Progenitor cell of endocrine pancreas (in vitro differentiated cells): ENCODE measurements around the gene NTSR1. TPM values are rescaled to one million over a fixed set of nuclear protein-coding genes. Genes with fewer than 3 reads are reported as not detected.

Source experiments
- DNase-seq: peaks from one replicate; pipeline ENCODE4 v3.0.0; 2021; ENCODE audit warnings: low spot score; ENCODE audit not compliant: unreplicated experiment
- H3K27ac Mint-ChIP-seq: 2 replicates; pipeline ENCODE4 v1.8.0; 2021; ENCODE audit warnings: mild to moderate bottlenecking, moderate library complexity, mixed read lengths
- H3K27me3 Mint-ChIP-seq: 2 replicates; pipeline ENCODE4 v1.8.0; 2021; ENCODE audit warnings: mixed read lengths
- H3K36me3 Mint-ChIP-seq: 2 replicates; pipeline ENCODE4 v1.8.0; 2022; ENCODE audit warnings: mixed read lengths; ENCODE audit not compliant: insufficient read depth
- H3K4me1 Mint-ChIP-seq: 2 replicates; pipeline ENCODE4 v1.8.0; 2021; ENCODE audit warnings: low read depth, mixed read lengths
- H3K4me3 Mint-ChIP-seq: 2 replicates; pipeline ENCODE4 v1.8.0; 2021; ENCODE audit warnings: low read depth, mild to moderate bottlenecking, moderate library complexity, mixed read lengths
- H3K9me3 Mint-ChIP-seq: 2 replicates; pipeline ENCODE4 v1.8.0; 2021; ENCODE audit warnings: low read depth, mixed read lengths
- total RNA-seq: library from RNA; stranded (reverse); gene quantifications from 2 replicates; pipeline ENCODE4 v1.2.1, GENCODE V29; 2021
- TF ChIP-seq, protein P1 (sequence below): fragments of 200-600 bp; sonication (generic); IDR thresholded peaks from one replicate; pipeline ENCODE4 v1.5.0; 2021; ENCODE audit warnings: antibody characterized with exemption, mild to moderate bottlenecking; ENCODE audit not compliant: unreplicated experiment

The NTSR1 gene
- total RNA-seq, 1 donor from 2014 or later = not detected

DNA sequence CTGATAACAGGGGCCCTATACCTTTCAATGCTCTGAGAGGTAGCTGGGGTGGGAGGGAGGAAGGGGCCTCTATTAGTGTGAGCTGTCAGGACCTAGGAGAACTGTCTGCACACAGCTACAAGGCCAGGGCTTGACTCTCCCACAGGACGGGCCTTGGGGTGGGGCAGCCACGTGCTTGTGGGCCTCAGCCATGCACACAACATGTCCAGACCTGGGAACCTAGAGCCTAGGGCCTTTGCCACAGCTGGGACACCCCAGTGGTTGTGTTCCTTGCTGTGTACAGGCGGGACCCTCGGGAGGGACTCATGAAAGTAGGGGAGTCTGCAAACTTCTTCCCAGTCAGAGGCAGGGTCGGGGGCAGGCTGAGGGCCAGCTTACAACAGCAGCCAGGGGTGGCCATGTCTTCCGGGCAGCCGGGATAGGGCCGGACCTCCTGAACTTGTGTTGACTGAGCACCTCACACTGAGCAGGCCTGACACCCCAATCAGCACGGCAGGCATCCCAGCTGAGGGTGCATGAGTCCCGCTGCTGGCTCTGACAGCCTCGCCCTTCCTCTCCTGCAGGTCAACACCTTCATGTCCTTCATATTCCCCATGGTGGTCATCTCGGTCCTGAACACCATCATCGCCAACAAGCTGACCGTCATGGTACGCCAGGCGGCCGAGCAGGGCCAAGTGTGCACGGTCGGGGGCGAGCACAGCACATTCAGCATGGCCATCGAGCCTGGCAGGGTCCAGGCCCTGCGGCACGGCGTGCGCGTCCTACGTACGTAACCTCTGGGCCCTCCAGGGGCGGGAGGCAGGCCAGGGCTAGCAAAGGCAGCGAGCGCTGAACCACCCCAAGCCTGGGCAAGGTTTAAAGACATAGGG, 45.7 kb downstream of the NTSR1 start:
- Mint-ChIP-seq H3K36me3 (no peaks in the 10 kb centered on the region), H3K9me3 (no peaks in the 10 kb centered on the region), H3K4me3 (no peak overlapping the region), H3K4me1 (no peaks in the 10 kb centered on the region), H3K27me3 (peaks cover 28% of the 10 kb centered on the region), H3K27ac (no peak overlapping the region)
- DNase-seq = no peak
- TF ChIP-seq, protein P1, sequence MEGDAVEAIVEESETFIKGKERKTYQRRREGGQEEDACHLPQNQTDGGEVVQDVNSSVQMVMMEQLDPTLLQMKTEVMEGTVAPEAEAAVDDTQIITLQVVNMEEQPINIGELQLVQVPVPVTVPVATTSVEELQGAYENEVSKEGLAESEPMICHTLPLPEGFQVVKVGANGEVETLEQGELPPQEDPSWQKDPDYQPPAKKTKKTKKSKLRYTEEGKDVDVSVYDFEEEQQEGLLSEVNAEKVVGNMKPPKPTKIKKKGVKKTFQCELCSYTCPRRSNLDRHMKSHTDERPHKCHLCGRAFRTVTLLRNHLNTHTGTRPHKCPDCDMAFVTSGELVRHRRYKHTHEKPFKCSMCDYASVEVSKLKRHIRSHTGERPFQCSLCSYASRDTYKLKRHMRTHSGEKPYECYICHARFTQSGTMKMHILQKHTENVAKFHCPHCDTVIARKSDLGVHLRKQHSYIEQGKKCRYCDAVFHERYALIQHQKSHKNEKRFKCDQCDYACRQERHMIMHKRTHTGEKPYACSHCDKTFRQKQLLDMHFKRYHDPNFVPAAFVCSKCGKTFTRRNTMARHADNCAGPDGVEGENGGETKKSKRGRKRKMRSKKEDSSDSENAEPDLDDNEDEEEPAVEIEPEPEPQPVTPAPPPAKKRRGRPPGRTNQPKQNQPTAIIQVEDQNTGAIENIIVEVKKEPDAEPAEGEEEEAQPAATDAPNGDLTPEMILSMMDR = no peak

DNA sequence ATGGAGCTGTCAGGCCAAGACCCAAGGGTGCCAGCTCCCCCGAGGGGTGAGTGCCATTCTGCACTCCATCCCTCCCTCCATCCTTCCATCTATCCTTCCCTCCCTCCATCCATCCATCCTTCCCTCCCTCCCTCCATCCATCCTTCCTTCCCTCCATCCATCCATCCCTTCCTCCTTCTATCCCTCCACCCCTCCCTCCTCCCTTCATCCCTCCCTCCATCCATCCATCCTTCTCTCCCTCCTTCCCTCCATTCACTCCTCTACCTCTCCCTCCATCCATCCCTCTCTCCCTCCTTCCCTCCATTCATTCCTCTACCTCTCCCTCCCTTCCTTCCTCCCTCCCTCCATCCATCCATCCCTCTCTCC, 46.3 kb downstream of the NTSR1 start:
- Mint-ChIP-seq H3K27me3 (peaks cover 24% of the 10 kb centered on the region), H3K9me3 (no peaks in the 10 kb centered on the region), H3K4me3 (no peak overlapping the region), H3K36me3 (no peaks in the 10 kb centered on the region), H3K4me1 (peaks cover 2% of the 10 kb centered on the region), H3K27ac (no peak overlapping the region)
- DNase-seq = no peak
- TF ChIP-seq, protein P1 = no peak

DNA sequence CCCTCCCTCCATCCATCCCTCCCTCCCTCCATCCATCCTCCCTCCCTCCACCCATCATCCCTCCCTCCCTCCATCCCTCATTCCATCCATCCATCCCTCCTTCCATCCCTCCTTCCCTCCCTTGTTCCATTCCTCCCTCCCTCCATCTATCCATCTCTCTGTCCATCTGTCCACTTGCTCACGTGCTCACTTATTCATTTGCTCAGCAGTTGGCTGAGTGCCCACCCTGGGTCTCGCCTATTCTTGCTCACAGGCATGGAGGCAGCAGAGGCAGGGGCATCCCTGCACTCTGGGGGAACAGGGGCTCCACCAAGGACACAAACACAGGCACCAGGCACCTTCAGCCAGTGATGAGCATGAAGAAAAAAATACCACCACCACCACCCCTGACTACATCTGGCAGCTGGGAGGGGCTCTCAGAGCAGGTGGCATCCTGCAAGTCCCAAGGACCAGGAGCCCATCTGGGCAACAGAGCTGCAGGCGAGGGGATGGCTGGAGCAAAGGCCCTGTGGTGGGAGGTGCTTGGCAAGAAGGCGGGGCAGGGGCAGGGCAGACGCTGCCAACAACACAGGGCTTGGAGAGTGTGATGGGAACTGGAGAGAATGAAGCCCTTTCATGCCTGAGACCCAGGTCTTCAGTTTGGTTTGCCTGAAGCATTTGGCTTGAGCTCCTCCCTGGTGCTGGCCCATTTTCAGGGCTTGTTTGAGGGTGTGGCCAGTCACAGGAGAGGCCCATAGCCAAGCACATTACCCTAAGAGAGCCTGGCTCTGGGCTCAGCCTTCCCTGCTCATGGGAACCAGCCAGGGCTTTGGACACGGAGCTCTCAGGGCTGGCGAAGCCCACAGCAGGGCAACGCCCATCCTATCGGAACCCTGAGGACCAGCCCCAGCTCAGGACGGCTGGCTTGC, 47.4 kb downstream of the NTSR1 start:
- Mint-ChIP-seq H3K27ac (no peak overlapping the region), H3K9me3 (no peaks in the 10 kb centered on the region), H3K4me1 (peaks cover 4% of the 10 kb centered on the region), H3K36me3 (no peaks in the 10 kb centered on the region), H3K27me3 (peaks cover 22% of the 10 kb centered on the region), H3K4me3 (no peak overlapping the region)
- TF ChIP-seq, protein P1 = no peak
- DNase-seq = no peak

DNA sequence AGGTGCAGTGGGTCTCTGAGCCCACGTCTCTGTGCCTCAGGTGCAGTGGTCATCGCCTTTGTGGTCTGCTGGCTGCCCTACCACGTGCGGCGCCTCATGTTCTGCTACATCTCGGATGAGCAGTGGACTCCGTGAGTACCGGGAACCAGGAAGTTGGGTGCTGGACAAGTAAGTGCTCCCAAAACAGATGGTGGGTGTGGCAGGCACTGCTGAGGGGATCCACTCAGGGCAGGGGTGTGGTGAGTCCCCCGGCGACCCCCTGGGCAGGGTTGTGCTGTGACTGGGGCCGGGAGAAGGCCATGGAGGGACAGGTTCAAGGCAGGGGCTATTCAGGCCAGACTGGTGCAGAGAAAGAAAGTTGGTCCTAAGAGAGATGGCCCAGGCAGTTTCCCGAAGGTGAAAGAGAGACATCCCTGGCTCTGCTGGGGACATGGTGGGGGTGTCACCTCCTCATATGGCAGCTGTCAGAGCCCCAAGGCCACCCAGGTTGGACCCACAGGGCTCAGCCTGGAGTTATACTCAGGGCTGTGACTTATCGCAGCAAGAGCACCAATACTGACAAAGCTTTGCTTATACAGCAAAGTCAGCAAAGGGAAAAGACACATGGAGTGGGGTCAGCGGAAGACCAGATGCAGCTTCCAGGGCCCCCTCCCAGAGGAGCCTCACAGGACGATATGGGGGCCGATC, 49.7 kb downstream of the NTSR1 start:
- Mint-ChIP-seq H3K9me3 (no peaks in the 10 kb centered on the region), H3K4me3 (no peak overlapping the region), H3K36me3 (no peaks in the 10 kb centered on the region), H3K27me3 (peaks cover 18% of the 10 kb centered on the region), H3K27ac (no peak overlapping the region), H3K4me1 (peaks cover 6% of the 10 kb centered on the region)
- TF ChIP-seq, protein P1 = no peak
- DNase-seq = no peak

DNA sequence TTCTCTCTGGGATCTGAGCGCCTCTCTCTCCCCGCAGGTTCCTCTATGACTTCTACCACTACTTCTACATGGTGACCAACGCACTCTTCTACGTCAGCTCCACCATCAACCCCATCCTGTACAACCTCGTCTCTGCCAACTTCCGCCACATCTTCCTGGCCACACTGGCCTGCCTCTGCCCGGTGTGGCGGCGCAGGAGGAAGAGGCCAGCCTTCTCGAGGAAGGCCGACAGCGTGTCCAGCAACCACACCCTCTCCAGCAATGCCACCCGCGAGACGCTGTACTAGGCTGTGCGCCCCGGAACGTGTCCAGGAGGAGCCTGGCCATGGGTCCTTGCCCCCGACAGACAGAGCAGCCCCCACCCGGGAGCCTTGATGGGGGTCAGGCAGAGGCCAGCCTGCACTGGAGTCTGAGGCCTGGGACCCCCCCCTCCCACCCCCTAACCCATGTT, 51.4 kb downstream of the NTSR1 start:
- no peak overlapping the region for H3K27ac Mint-ChIP-seq
- peaks cover 6% of the 10 kb centered on the region for H3K4me1 Mint-ChIP-seq
- no peaks in the 10 kb centered on the region for H3K9me3 Mint-ChIP-seq
- TF ChIP-seq, protein P1 = no peak
- H3K27me3 Mint-ChIP-seq = peaks cover 17% of the 10 kb centered on the region
- DNase-seq = no peak
- no peak overlapping the region for H3K4me3 Mint-ChIP-seq
- H3K36me3 Mint-ChIP-seq = no peaks in the 10 kb centered on the region
